Amniotic epithelial cell (primary cell): ENCODE data around the gene OSBPL10.
"Not testable (repeated sequence)": the region's sequence is repeated elsewhere in the genome, so short reads cannot be mapped to it uniquely, and the experiment has no call there.

ENCODE experiments used
- DNase-seq: peaks from one replicate; pipeline ENCODE4 v3.0.0-alpha.2; 2010; ENCODE audit warnings: low read depth

The OSBPL10 gene

DNA sequence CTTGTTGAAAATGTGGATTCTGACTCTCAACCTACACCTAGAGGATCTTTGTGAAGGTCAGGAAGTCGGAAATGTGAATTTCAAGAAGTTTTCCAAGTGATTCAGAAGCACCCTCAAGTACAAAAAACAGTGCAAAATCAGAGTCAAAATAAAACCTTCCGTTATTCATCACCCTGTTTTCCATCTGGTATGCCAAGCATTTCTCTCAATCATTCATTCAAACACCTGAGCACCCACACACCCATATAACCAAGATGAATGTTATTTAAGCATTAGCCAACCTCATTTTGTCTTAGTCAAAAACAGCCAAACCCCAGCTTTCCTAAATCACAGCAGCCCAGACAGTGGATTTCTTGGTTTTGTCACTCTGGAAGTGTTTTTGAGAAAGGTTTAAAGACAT is 91.1 kb downstream of the OSBPL10 start:
- no peak for DNase-seq

DNA sequence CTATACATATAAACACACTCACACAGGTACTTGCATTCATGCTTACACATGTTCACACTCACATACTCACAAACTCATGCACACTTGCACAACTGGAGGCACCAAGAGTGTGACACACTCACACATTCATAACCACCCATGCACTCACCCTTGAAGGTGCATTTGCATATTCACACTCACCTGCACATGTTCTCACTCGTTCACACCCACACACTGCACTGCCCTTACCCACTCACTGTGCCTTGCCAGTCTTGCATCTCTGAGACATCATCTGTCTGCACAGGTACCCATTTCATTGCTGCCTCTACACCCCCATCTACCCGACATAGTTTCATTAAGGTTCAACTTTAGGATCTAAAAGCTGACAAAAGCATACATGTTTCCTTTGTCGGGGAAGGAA is 95.8 kb downstream of the OSBPL10 start:
- DNase-seq: no peak

DNA sequence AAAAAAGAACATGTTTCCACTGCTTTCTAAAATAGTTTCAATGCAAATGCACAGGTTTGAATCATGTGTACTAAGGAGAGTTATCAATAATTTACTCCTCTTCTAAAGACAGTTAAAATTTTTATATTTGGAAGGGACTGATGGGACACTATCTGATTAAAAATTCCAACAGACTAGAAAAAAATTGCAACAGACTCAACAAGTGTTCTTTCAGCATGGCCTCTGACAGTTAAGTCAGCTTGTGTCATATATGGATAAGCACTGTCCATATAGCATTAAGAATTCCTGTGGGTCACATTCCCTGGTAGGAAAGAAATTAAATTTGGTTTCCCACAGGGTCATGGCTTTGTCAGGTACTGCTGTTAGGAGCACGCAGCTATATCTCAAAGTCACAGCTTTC is 96.8 kb downstream of the OSBPL10 start:
- DNase-seq: no peak

DNA sequence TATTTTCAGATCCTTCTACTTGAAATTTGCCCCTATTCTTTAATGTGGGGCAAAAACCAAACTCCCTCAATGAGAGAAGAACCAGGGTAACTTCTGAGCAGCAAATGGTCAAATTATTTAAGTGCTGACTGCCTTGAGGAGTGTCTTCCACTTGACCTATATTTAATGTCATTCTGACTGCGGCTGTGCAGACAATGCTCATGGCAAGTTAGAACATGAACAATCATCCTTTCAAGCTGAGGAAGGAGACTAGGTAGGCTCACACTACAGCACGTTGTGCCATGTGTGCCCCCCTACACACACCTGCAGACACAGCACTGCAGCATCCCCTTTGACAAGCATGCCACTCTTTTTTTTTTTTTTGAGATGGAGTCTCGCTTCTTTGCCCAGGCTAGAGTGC is 98.2 kb downstream of the OSBPL10 start:
- no peak for DNase-seq

DNA sequence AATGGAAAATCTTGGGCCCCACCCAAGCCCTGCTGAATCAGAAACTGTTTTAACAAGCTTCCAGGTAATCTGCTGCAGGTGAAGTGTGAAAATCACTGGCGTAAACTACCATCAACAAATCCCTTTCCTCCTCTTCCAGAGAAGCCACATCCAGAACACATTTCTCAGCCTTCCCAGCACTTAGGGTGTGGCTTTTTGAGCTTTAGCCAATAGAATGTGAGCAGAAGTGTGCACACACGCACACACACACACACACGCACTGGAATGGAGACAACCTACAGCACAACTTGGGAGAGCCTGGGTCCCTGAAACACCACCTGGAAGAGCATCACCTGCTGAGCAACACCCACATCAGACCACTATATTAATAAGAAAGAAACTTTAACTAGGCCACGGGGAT is 98.6 kb downstream of the OSBPL10 start:
- no peak for DNase-seq

DNA sequence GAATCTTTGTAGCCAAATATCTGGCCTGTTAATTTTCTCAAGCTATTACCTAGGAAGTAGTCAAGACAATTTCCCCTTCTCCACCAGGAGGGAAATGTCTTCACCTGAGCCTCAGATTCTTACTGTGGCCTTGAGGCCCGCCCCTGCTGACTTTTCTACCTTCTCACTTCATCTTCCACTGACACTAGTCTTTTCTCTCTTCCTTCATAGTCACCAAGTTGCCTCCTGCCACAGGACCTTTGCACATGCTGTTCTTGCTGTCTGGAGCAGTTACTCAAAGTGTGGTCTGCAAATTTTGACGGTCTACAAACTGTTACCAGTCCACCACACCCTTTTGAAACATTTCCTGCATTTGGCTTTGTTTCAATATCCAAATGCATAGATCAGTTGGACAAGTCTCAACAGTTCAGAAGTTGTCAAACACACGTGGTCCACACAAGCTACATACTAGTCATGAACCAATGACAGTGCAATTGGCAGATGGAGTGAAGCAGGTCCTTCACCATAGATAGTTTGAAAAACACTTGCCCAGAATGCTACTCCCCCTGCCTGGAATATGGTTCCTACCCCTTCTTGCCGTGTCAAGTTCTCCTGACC is 100.5 kb downstream of the OSBPL10 start:
- no peak for DNase-seq

DNA sequence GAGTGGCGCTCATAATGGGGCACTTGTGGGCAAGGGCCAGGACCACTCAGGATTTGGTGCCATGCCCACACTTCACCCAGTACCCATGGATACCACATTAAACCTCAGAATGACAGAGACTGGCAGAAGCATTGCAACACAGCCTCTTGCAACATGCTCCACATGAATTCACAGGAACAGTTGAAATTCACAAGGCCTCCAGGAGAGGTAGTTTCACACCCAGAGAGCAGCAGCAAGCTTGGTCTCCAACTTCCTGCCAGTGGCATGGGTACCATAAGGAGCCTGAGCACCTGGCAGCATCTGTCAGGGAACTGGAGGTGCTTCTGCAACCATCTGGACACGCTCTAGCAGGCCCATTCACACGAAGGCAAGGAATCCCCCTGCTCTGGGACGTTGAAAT is 101.0 kb downstream of the OSBPL10 start:
- peak; percentile 89 for DNase-seq

DNA sequence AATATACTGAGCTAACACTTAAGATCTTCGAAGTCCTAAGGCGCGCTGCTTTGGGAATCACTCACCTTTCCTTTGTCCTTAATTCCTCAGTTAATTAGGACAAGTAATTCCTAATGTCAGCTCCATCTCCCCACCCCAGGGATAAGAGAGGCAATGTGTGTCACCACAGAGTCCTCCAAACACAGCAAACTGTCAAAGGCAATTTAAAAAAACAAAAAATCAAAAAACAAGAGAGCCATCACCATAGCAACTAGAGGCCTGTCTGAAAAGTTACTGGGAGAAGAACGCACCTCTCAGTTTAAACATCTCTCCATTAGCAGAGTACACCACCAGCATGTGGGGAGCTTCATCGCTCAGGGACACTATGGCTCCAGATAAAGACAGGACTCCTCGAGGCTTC is 101.7 kb downstream of the OSBPL10 start:
- DNase-seq: no peak

DNA sequence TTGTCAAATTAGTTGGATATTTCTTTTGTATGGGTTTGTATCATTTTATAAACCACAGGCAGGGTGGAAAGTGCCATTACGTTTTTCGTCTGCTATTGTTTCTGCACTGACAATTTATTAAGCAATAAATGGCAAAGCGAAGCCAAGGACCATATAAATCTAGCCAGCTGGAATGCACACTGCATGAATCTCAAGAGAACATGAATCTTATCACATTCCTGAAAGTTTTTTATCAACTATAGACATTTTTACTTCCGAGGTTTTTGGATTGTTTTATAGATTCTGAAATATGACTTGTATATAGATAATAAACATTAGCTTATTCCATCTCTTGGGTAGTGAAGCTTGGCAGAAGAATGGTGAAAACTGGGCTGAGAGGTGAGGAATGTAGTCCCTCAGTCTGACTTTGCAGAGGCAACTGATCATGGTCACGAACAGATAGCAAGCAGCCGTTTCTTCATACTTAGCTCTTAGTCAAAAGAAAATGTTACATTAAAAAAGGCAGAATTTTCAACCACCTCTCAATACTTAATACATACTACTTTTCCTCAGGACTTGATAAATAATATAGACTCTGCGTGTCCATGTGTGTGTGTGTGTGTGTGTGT is 102.7 kb downstream of the OSBPL10 start:
- peak; percentile 78 for DNase-seq

DNA sequence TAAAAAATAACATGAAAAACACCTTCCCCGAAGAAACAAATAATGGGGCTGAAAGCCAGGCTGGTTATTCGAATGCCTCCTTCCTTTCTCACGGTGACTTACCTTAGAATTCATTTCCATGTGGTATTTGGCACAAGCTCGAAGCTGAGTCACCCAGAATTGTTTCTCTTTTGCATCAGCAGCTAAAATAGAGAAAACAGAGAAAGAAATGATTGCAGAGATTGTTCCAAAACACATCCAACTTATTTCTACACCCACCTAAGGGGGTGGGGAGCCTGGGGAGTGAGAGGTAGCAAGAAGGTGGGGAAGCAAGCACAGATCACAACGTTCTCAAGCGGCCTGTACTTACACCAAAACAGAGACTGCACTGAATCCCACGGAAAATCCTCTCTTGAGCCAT is 104.7 kb downstream of the OSBPL10 start:
- peak; percentile 80 for DNase-seq

DNA sequence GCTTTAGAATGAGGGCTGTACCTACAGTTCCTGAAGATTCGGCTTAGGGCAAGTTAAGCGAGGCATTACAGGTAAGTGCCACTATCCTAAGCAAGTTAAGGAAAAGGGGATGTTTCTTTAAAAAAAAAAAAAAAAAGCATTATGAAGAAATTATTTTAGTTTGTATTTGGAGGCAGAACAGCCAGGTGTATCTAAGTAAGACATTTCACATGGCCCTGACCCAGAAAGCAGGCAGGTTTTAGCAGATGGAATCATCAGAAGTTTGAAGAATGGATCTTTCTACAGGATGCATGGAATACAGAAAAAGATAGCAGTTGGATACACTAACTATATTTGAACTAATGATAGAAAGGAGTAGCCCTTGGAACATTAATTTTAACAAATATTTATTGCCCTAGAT is 105.6 kb downstream of the OSBPL10 start:
- no peak for DNase-seq

DNA sequence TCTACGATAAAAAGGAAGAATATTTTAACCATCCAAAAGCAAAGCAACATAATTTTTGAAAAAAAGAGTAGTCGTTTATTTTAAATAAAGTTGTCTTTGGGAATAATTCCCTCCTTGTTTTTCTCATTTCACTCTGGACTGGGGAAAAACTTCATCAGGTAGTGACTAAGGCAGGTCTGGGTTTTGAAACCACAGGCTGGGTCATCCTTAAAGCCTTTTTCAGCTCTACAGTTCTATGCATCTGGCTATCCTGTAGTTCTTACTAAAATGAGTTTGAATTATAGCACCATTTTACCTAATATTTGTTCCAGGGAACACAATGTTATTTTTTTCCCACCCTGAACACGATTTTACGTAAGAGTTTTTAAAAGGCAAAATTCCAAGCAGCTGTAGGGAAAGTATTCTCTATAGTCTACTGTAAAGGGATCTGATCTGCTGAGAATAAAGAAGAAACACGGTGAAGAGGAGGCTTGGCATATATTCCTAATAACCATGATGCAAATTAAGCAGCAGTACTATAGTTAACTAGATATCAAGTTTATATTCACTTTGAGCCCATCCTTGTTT is 107.7 kb downstream of the OSBPL10 start:
- DNase-seq: peak; percentile 70

DNA sequence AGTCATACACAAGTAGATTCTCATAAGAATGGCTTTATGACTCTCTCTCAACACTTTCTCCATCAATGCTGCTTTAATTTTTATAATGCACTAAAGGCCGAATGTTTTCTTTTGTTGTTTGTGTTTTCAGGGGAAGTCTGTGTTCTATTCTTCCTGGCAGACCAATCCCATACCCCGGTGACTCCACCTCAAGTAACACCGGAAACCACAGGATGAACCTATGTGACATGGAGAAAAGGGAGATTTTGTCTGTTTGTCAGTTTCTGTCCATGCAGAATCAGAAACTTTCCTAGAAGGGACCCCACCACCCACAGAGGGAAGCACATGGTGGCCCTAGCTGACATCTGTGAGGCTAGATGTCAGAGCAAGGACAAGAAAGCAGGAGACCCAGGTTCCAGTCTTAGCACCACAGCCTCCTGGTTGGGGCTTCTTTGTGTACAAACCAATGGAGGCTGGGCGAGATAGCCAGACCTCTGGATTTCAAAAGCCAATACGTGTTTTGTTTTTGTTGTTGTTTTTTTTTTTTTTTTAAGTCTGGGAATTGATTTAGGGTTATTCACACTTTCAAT is 109.0 kb downstream of the OSBPL10 start:
- DNase-seq: no peak

DNA sequence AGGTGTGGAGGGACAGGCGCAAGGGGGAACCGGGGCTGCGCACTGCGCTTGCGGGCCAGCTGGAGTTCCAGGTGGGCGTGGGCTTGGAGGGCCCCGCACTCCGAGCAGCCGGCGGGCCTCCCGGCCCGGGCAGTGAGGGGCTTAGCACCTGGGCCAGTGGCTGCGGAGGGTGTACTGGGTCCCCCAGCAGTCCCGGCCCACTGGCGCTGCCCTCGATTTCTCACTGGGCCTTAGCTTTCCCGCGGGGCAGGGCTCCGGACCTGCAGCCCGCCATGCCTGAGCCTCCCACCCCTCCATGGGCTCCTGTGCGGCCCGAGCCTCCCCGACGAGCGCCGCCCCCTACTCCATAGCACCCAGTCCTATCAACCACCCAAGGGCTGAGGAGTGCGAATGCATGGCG is 111.0 kb downstream of the OSBPL10 start:
- DNase-seq: not testable (repeated sequence)

DNA sequence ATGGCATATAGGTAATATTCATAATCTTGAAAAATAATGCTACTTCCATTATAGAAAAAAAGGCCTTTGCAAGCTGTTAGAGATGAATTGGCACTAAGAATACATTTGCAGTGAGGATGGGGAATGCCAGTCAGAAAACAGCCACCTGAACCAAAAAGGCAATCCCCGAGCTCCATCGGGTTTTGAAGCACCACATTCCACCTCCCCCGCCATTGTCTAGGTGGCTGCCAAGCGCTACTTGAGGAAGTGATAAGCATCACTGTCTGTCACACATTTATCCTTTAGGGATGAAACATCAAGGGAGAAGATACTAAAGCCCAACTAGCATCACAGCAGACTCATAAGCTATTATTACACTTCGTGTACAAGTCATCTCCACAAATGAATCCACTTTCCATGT is 112.8 kb downstream of the OSBPL10 start:
- no peak for DNase-seq

DNA sequence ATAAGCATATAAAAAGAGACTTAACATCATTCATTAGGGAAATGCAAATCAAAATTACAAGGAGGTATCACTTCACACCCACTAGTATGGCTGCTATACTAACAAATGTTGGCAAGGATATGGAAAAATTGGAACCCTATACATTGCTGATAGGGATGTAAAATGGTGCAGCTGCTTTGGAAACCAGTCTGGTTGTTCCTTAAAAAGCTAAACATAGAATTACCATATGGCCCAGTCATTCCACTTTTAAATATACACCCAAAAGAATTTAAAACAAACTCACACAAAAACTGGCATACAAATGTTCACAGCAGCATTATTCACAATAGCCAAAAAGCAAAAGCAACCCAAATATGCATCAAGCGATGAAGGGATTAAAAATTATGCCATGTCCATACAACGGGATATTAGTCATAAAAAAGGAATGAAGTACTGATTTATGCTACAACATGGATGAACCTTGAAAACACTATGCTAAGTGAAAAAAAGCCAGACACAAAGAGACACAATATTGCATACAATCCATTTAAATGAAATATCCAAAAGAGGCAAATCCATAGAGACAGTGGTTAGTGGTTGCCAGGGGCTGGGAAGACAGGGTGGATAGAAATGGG is 118.3 kb downstream of the OSBPL10 start:
- DNase-seq: peak; percentile 74

DNA sequence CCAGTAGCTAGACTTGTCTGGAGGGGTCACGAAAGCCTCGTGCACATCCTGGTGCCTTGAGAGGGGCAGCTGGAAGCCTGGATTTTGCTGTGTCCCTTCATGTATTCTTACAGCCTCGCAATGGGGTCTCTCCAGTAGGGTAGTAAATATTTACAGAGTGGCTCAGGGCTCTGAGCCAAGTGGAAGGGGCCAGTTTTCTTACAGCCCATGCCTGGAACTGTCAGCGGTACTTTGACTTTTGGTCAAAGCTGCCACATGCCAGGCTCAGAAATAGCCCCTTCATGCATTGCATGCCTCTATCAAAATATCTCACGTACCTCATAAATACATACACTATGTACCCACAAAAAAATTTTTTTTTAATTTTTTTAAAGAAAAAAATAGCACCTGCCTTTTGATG is 119.2 kb downstream of the OSBPL10 start:
- no peak for DNase-seq

DNA sequence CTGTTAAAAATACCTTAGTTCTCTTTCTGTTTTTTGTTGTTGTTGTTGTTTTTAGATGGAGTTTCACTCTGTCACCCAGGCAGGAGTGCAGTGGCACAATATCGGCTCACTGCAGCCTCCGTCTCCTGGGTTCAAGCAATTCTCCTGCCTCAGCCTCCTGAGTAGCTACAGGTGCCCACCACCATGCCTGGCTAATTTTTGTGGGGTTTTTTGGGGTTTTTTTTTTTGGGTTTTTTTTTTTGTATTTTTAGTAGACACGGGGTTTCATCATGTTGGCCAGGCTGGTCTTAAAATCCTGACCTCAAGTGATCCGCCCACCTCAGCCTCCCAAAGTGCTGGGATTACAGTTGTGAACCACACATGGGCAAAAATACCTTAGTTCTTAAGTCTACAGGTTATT is 120.4 kb downstream of the OSBPL10 start:
- not testable (repeated sequence) for DNase-seq

DNA sequence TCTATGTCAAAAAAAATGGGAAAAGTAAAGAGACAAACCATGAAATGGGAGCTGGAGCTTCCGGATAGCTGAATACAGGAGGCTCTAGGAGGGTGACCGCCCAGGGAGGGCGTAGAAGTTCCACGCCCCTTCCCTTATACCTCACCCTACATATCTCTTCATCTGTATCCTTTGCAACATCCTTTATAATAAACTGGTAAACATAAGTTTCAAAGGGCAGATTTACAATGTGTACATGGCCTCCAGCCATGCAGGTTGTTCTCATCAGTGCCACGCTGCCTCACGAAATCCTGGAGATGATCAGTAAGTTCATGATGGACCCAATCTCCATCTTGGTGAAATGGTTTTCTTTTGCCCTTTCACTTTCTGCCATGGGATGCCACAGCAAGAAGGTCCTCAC is 121.8 kb downstream of the OSBPL10 start:
- no peak for DNase-seq

DNA sequence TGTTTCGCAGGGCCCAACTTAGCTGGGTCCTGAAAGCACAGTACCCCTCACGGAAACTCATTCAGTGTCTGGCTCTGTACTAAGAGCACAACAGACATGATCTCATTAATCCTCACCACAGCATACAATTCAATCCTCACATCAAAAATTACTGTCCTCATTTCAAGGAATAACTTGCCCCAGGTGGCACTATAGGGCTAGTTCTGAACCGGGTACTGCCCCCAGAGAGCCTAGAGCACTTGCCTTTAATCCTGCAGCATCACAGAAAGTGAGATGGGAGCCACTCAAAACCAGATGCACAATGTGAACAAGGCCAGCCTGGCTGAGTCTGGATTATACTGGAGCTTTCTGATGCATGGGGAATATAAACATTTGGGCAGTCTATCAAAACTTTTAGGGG is 122.6 kb downstream of the OSBPL10 start:
- DNase-seq: peak; percentile 16

DNA sequence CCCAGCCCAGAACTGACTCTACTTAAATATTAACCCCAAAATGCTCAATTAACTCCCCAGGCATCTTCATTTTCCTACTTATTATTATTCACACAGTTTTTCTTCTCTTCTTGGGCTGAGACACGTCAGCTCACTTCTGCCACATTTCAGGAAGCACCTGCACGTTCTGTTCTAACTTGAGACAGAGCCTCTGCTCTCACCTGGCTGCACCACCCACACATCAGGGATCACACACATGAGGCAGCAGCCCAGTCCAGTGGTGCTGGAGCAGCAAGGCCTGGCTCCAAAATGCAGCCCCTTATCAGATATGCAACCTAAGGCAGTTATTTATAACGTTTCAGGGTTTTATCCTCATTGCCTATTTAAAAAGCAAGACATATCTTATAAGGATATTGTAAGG is 127.5 kb downstream of the OSBPL10 start:
- DNase-seq: no peak

DNA sequence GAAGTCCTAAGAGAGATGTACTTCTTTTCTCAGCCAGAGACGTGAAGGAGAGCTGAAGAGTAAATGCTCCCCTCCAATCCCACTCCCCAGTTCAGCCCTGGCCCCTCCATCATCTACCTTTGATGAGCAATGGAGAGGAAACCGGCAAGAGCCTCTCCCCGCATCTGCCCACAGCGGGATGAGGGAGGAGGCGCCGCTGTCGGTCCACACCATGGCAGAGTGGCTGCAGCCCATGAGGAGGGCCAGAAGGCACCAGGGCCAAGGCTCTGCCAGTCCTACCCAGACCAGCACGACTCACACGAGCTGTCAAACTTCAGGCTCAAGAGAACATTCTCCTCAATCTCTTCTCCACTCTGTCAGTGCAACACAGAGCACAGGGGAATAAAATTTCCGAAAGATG is 129.8 kb downstream of the OSBPL10 start:
- no peak for DNase-seq

DNA sequence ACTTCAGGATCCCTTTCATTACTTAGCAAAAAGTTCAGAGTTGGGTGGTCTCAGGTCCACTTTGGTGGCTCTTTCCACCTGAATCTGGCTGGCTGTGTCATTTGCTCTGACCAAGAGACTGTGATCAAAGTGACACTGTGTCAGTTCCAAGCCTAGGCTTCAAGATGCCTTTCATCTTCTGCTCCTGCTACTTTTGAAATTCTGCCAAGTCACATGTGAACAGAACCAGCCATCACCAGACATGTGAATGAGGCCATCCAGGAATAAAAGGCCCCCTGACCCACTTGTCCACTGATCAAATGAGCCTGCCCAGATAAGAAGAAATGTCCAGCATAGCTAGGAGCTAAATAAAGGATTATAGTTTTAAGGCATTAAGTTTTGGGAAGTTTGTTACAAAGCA is 132.2 kb downstream of the OSBPL10 start:
- DNase-seq: no peak
